Mesenchymal stem cell (in vitro differentiated cells and primary cell): ENCODE measurements around the gene STK32C.

Source experiments
- DNase-seq: peaks from one replicate; pipeline ENCODE4 v3.0.0-alpha.2; 2013
- H2AFZ ChIP-seq: one replicate; pipeline ENCODE4 v1.6.1; 2013; ENCODE audit warnings: low read depth, mild to moderate bottlenecking, control low read depth, inconsistent platforms, low read length, moderate library complexity
- H2AK5ac ChIP-seq: 2 replicates; pipeline ENCODE4 v1.6.1; 2013; ENCODE audit warnings: low read length, moderate library complexity, mild to moderate bottlenecking, inconsistent platforms; ENCODE audit not compliant: severe bottlenecking
- H2BK120ac ChIP-seq: one replicate; pipeline ENCODE4 v1.6.1; 2013; ENCODE audit warnings: low read depth, mild to moderate bottlenecking, inconsistent platforms, low read length, moderate library complexity
- H2BK12ac ChIP-seq, 2 experiments: one replicate each; pipeline ENCODE4 v1.6.1; 2013; ENCODE audit warnings: inconsistent platforms in 2 of 2, low read length in 2 of 2, mild to moderate bottlenecking in 2 of 2, moderate library complexity in 2 of 2, control low read depth in 1 of 2
- H2BK15ac ChIP-seq: one replicate; pipeline ENCODE4 v1.6.1; 2013; ENCODE audit warnings: mild to moderate bottlenecking, low read depth, inconsistent platforms; ENCODE audit not compliant: poor library complexity, severe bottlenecking
- H2BK5ac ChIP-seq: 2 replicates; pipeline ENCODE4 v1.6.1; 2013; ENCODE audit warnings: low read depth, mild to moderate bottlenecking, low read length, control low read depth, inconsistent platforms; ENCODE audit not compliant: poor library complexity, severe bottlenecking
- H3K14ac ChIP-seq, 2 experiments: one replicate each; pipeline ENCODE4 v1.6.1; 2013; ENCODE audit warnings: inconsistent platforms in 2 of 2, low read length in 2 of 2, control low read depth in 1 of 2, mild to moderate bottlenecking in 1 of 2, moderate library complexity in 1 of 2
- H3K18ac ChIP-seq, 2 experiments: one replicate each; pipeline ENCODE4 v1.6.1; 2013; ENCODE audit warnings: inconsistent platforms in 2 of 2, low read length in 2 of 2, control low read depth in 1 of 2, low read depth in 1 of 2, mild to moderate bottlenecking in 1 of 2
- H3K23ac ChIP-seq, 2 experiments: one replicate each; pipeline ENCODE4 v1.6.1; 2013; ENCODE audit warnings: inconsistent platforms in 2 of 2, low read length in 2 of 2, mild to moderate bottlenecking in 2 of 2, moderate library complexity in 2 of 2, control low read depth in 1 of 2
- H3K27ac ChIP-seq: 2 replicates; pipeline ENCODE4 v1.5.1; 2013; ENCODE audit warnings: mild to moderate bottlenecking, moderate library complexity, low read length, control low read depth, inconsistent platforms; ENCODE audit not compliant: poor library complexity, severe bottlenecking
- H3K27me3 ChIP-seq, 2 experiments: 2 replicates each; pipeline versions ENCODE4 v1.6.1 to v1.7.0; 2013; ENCODE audit warnings: low read length in 2 of 2, mild to moderate bottlenecking in 2 of 2, moderate library complexity in 2 of 2, control low read depth in 1 of 2, inconsistent platforms in 1 of 2; ENCODE audit not compliant: control insufficient read depth in 1 of 2, insufficient read depth in 1 of 2
- H3K36me3 ChIP-seq, 2 experiments: 2 replicates each; pipeline versions ENCODE4 v1.6.1 to v1.7.0; 2013; ENCODE audit warnings: low read length in 2 of 2, control low read depth in 1 of 2, inconsistent platforms in 1 of 2, low read depth in 1 of 2, mild to moderate bottlenecking in 1 of 2; ENCODE audit not compliant: insufficient read depth in 2 of 2, control insufficient read depth in 1 of 2
- H3K4ac ChIP-seq, 2 experiments: one replicate each; pipeline ENCODE4 v1.6.1; 2013; ENCODE audit warnings: inconsistent platforms in 2 of 2, low read length in 2 of 2, mild to moderate bottlenecking in 2 of 2, moderate library complexity in 2 of 2, control low read depth in 1 of 2, low read depth in 1 of 2
- H3K4me1 ChIP-seq: 2 replicates; pipeline ENCODE4 v1.6.1; 2013; ENCODE audit warnings: low read depth, low read length, control low read depth; ENCODE audit not compliant: control insufficient read depth, insufficient read depth
- H3K4me2 ChIP-seq: 2 replicates; pipeline ENCODE4 v1.6.1; 2013; ENCODE audit warnings: low read length, mild to moderate bottlenecking, inconsistent platforms; ENCODE audit not compliant: poor library complexity, severe bottlenecking
- H3K4me3 ChIP-seq, 2 experiments: 2 replicates each; pipeline versions ENCODE4 v1.5.1 to v1.7.0; 2013; ENCODE audit warnings: low read length in 2 of 2, mild to moderate bottlenecking in 2 of 2, control low read depth in 1 of 2, low read depth in 1 of 2; ENCODE audit not compliant: insufficient read depth in 1 of 2
- H3K79me1 ChIP-seq: replicated peaks from 2 replicates; pipeline ENCODE4 v1.6.1; 2013; ENCODE audit warnings: mild to moderate bottlenecking, control low read depth, low read length, inconsistent platforms; ENCODE audit not compliant: poor library complexity, severe bottlenecking
- H3K9ac ChIP-seq: 2 replicates; pipeline ENCODE4 v1.7.0; 2013; ENCODE audit warnings: mild to moderate bottlenecking, low read length, moderate library complexity
- H3K9me3 ChIP-seq: 2 replicates; pipeline ENCODE4 v1.7.0; 2013; ENCODE audit warnings: mild to moderate bottlenecking, low read length; ENCODE audit not compliant: control insufficient read depth
- H4K8ac ChIP-seq: one replicate; pipeline ENCODE4 v1.6.1; 2013; ENCODE audit warnings: inconsistent platforms, mild to moderate bottlenecking, low read length, moderate library complexity
- H4K91ac ChIP-seq: one replicate; pipeline ENCODE4 v1.6.1; 2013; ENCODE audit warnings: mild to moderate bottlenecking, low read length, inconsistent platforms
- WGBS: methylation state at CpG from one replicate; pipeline ENCODE4 v1.1.7; 2013; ENCODE audit warnings: mixed read lengths; 5-methylcytosine and 5-hydroxymethylcytosine counted together

STK32C gene

DNA sequence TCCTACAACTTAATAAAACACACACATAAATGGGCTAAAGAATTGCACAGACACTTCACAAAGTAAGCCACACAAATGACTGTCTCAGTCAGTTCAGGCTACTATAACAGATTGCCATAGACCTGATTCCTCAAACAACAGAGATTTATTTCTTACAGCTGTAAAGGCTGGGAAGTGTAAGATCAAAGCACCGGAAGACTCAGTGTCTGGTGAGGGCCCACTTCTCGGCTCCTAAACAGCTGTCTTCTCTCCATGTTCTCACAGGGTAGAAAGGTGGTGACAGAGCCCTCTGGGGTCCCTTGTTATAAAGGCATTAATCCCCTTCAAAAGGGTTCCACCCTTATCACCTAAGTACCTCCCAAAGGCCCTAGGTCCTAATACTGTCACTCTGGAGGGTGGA, 18.3 kb downstream of the STK32C start:
- H3K9ac ChIP-seq = no peak overlapping the region
- no peak overlapping the region for H2BK120ac ChIP-seq
- H3K4me2 ChIP-seq = no peak overlapping the region
- no peak overlapping the region for H3K23ac ChIP-seq
- H3K9me3 ChIP-seq = peaks cover 15% of the 10 kb centered on the region
- no peak overlapping the region for H2BK12ac ChIP-seq
- WGBS = 87% methylated on average over 2 of the region's 2 CpGs
- H2BK15ac ChIP-seq = no peak overlapping the region
- no peak overlapping the region for H3K4ac ChIP-seq
- H2AFZ ChIP-seq = no peak overlapping the region
- H2AK5ac ChIP-seq = no peak overlapping the region
- no peak overlapping the region for H2BK5ac ChIP-seq
- H3K79me1 ChIP-seq = peaks cover 13% of the 10 kb centered on the region
- no peak overlapping the region for H3K14ac ChIP-seq
- peaks cover 14% of the 10 kb centered on the region for H3K4me1 ChIP-seq
- DNase-seq = no peak
- no peak overlapping the region for H3K4me3 ChIP-seq
- no peak overlapping the region for H4K91ac ChIP-seq
- H4K8ac ChIP-seq = no peak overlapping the region
- H3K27ac ChIP-seq = no peak overlapping the region
- H3K36me3 ChIP-seq = no peaks in the 10 kb centered on the region
- peaks cover 7 to 8% of the 10 kb centered on the region in 2 experiments for H3K27me3 ChIP-seq
- no peak overlapping the region for H3K18ac ChIP-seq

DNA sequence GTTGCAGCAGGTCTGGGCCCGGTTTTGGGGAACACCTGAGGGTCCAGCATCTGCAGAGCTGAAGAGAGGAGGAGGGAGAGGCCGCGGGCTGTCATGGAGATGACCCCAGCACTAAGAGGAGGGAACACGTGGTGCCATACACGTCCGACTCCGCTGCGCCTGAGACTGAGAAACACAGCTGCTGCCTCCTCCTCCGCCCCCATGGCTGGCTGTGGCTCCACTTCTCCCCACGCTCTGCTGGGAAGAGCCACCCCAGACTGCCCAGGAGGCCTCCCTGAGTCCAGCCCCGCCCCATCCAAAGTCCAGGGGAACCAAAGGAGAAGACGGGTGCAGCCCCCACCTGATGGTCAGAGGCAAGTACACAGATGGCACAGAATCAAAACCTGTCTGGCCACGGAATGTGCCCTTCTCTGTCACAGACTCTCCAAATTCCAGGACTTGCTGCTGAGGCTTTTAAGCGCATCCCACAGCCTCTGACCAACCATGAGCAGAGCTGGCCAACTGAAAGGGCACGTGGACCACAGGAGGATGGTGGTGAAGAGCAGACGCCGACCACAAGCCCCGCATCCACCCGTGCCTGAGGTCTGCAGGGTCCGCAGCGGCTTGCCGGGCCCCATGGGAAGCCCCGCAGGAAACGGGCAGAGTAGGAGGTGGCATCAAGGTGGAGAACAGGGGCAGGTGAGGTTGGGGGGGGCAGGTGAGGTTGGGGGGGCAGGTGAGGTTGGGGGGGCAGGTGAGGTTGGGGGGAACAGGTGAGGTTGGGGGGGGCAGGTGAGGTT, 24.0 kb downstream of the STK32C start:
- Histone ChIP-seq H4K8ac (no peak overlapping the region), H2BK5ac (no peak overlapping the region), H2AK5ac (no peak overlapping the region), H3K4ac (no peak overlapping the region), H3K4me3 (no peak overlapping the region), H3K9me3 (peaks cover 6% of the 10 kb centered on the region), H3K79me1 (peaks cover 15% of the 10 kb centered on the region), H4K91ac (no peak overlapping the region), H2AFZ (no peak overlapping the region), H3K9ac (no peak overlapping the region), H3K4me2 (no peak overlapping the region), H2BK120ac (no peak overlapping the region), H2BK15ac (no peak overlapping the region), H3K14ac (no peak overlapping the region), H3K4me1 (peaks cover 2% of the 10 kb centered on the region), H3K18ac (no peak overlapping the region), H3K36me3 (no peaks in the 10 kb centered on the region), H3K23ac (no peak overlapping the region), H2BK12ac (no peak overlapping the region), H3K27me3 (peaks cover 23 to 32% of the 10 kb centered on the region in 2 experiments), H3K27ac (no peak overlapping the region)
- WGBS = 84% methylated on average over 24 of the region's 24 CpGs
- DNase-seq = no peak

- Histone ChIP-seq H2BK12ac (no peak overlapping the region), H2BK15ac (no peak overlapping the region), H2BK5ac (no peak overlapping the region), H3K18ac (no peak overlapping the region), H3K4me3 (peak overlapping the region in 1 of 2 experiments; percentile 29), H3K36me3 (no peaks in the 10 kb centered on the region), H3K4me1 (peaks cover 2% of the 10 kb centered on the region), H2AFZ (no peak overlapping the region), H3K4me2 (no peak overlapping the region), H2AK5ac (no peak overlapping the region), H3K79me1 (peaks cover 15% of the 10 kb centered on the region), H3K4ac (no peak overlapping the region), H4K8ac (no peak overlapping the region), H3K23ac (no peak overlapping the region), H3K27ac (no peak overlapping the region), H3K9me3 (no peaks in the 10 kb centered on the region), H4K91ac (peak overlapping the region; percentile 2), H3K27me3 (peaks cover 23 to 30% of the 10 kb centered on the region in 2 experiments), H3K9ac (no peak overlapping the region), H2BK120ac (no peak overlapping the region), H3K14ac (no peak overlapping the region)
- no peak for DNase-seq
- 76% methylated on average over 36 of the region's 36 CpGs for WGBS
Observed at GRCh38 chr10:132282667-132283603, 24.8 kb downstream of the STK32C start.
